Measurements from ENCODE around the gene HDAC4.

DNA sequence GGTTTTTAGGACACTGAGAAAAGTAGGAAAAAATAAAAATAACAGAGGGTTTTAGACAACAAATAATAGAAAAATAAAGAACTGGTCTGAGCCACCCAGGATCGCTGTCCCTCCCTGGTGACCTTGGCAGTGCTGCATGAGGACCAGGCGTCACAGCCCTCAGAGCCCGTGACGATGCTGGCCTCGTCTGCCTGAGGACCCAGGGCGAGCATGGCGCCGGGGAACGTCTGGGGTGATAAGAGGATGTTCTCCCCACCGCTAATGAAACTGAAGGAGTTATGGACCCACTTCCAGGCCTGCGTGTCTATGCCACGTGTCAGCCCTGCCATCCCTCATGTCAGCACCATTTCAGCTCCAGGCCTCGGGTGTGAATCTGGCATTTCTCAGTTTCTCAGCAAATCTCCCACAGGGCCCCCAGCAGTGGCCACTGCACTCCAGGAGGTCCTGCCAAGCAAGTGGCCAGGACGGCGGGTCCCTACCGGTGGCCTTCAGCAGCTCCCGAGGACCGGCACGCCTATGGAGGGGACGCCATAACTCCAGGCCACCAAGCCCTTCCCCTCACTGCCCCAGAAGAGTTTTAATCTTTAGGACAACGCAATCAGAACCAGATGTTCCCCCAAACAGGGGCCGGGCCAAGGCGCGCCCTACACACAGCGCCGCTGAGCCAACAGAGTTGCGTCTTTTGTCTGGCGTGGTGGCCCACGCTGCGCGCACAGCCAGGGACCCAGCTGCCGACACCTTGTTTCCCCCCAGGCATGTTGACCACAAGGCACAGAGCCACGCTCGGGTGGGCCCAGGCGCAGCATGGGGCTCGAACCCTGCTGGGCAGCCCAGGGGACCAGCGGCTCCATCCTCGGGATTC, 373.2 kb downstream of the HDAC4 start:
- TF ChIP-seq, protein P1, sequence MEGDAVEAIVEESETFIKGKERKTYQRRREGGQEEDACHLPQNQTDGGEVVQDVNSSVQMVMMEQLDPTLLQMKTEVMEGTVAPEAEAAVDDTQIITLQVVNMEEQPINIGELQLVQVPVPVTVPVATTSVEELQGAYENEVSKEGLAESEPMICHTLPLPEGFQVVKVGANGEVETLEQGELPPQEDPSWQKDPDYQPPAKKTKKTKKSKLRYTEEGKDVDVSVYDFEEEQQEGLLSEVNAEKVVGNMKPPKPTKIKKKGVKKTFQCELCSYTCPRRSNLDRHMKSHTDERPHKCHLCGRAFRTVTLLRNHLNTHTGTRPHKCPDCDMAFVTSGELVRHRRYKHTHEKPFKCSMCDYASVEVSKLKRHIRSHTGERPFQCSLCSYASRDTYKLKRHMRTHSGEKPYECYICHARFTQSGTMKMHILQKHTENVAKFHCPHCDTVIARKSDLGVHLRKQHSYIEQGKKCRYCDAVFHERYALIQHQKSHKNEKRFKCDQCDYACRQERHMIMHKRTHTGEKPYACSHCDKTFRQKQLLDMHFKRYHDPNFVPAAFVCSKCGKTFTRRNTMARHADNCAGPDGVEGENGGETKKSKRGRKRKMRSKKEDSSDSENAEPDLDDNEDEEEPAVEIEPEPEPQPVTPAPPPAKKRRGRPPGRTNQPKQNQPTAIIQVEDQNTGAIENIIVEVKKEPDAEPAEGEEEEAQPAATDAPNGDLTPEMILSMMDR (conservative IDR thresholded peaks at IDR 0.05), result no peak
- TF ChIP-seq EZH2 (IDR thresholded peaks at IDR 0.05; ENCODE audit: low read depth), result no peak
